ENCODE measurements around the gene CARD19. TPM values are rescaled to one million over a fixed set of nuclear protein-coding genes. Genes with fewer than 3 reads are reported as not detected.
A peak's percentile ranks its signal among the peaks of the same experiment; 100 is the strongest.

The CARD19 gene
- total and polyA plus RNA-seq, 7 experiments from 2014 or later: 43.0 to 90.0 (median 59.2) TPM

GRCh38 chr9:93124793-93125192 lies 28.8 kb downstream of the CARD19 start:
- Histone ChIP-seq H3K27ac (ENCODE audit: low read depth, low read length) (peak overlapping the region; percentile 48), H3K4me1 (ENCODE audit: control insufficient read depth in 2 of 2, insufficient read depth in 2 of 2, low read length in 2 of 2) (peaks cover 23 to 43% of the 10 kb centered on the region in 2 donors), H3K9me3 (ENCODE audit: control insufficient read depth in 2 of 3, low read length in 3 of 3) (no peaks in the 10 kb centered on the region), H3K36me3 (ENCODE audit: control insufficient read depth in 2 of 3, insufficient read depth in 3 of 3, low read length in 3 of 3) (peaks cover 0 to 41% (median 13%) of the 10 kb centered on the region in 3 experiments), H3K4me3 (ENCODE audit: low read length) (no peak overlapping the region), H3K27me3 (ENCODE audit: control insufficient read depth in 2 of 2, insufficient read depth in 2 of 2, low read length in 2 of 2) (no peaks in the 10 kb centered on the region)
- Mint-ChIP-seq H3K4me3 (peak overlapping the region in 2 of 10 donors; percentile 51 to 76), H3K36me3 (peaks cover 0 to 15% (median 0%) of the 10 kb centered on the region in 5 donors), H3K4me1 (peaks cover 37 to 60% (median 48%) of the 10 kb centered on the region in 7 donors), H3K27me3 (no peaks in the 10 kb centered on the region), H3K27ac (peak overlapping the region in 8 of 9 donors; percentile 32 to 92 (median 74)), H3K9me3 (no peaks in the 10 kb centered on the region)
- ATAC-seq (no peak), DNase-seq (peak in 1 of 9 donors; percentile 8)
- intact Hi-C loops (cut with micrococcal nuclease): no loop called here
- POLR2A ChIA-PET: interaction anchor here (1.5 to 2.9 kb wide), 2 partner anchors 9 to 19 kb away, joined by 7 to 11 read pairs; partner anchors contain the start of gene NINJ1
- CTCF ChIA-PET: interaction anchor here (0.6 to 1.0 kb wide), 3 partner anchors 9 to 33 kb away, joined by 3 read pairs; no protein-coding TSS in a partner anchor

- Histone ChIP-seq H3K9me3 (ENCODE audit: control insufficient read depth in 2 of 3, low read length in 3 of 3) (no peaks in the 10 kb centered on the region), H3K27ac (ENCODE audit: low read depth, low read length) (peak overlapping the region; percentile 48), H3K27me3 (ENCODE audit: control insufficient read depth in 2 of 2, insufficient read depth in 2 of 2, low read length in 2 of 2) (no peaks in the 10 kb centered on the region), H3K4me1 (ENCODE audit: control insufficient read depth in 2 of 2, insufficient read depth in 2 of 2, low read length in 2 of 2) (peaks cover 18 to 50% of the 10 kb centered on the region in 2 donors), H3K4me3 (ENCODE audit: low read length) (no peak overlapping the region), H3K36me3 (ENCODE audit: control insufficient read depth in 2 of 3, insufficient read depth in 3 of 3, low read length in 3 of 3) (peaks cover 0 to 41% (median 13%) of the 10 kb centered on the region in 3 experiments)
- Mint-ChIP-seq H3K36me3 (peaks cover 0 to 15% (median 0%) of the 10 kb centered on the region in 5 donors), H3K27me3 (no peaks in the 10 kb centered on the region), H3K27ac (peak overlapping the region; percentile 84 to 99 (median 92)), H3K4me3 (peak overlapping the region in 8 of 10 donors; percentile 53 to 87 (median 76)), H3K9me3 (no peaks in the 10 kb centered on the region), H3K4me1 (peaks cover 34 to 60% (median 45%) of the 10 kb centered on the region in 7 donors)
- intact Hi-C loops (cut with micrococcal nuclease): no loop called here
- DNase-seq: no peak
- no peak for ATAC-seq
- ChIA-PET CTCF (no interaction called here), POLR2A (interaction anchor here (0.7 to 2.9 kb wide), 7 partner anchors 8 to 39 kb away, joined by 3 to 11 read pairs (median 4); partner anchors contain the start of gene NINJ1)
Observed at GRCh38 chr9:93125331-93125894, 29.4 kb downstream of the CARD19 start.

- DNase-seq: peak in 5 of 9 donors; percentile 31 to 48 (median 37)
Observed at GRCh38 chr9:93126151-93126781, 30.2 kb downstream of the CARD19 start.

GRCh38 chr9:93126825-93127368 lies 30.9 kb downstream of the CARD19 start:
- Histone ChIP-seq H3K27ac (ENCODE audit: low read depth, low read length) (peak overlapping the region; percentile 48), H3K9me3 (ENCODE audit: control insufficient read depth in 2 of 3, low read length in 3 of 3) (no peaks in the 10 kb centered on the region), H3K4me1 (ENCODE audit: control insufficient read depth in 2 of 2, insufficient read depth in 2 of 2, low read length in 2 of 2) (peaks cover 23 to 64% of the 10 kb centered on the region in 2 donors), H3K27me3 (ENCODE audit: control insufficient read depth in 2 of 2, insufficient read depth in 2 of 2, low read length in 2 of 2) (no peaks in the 10 kb centered on the region), H3K36me3 (ENCODE audit: control insufficient read depth in 2 of 3, insufficient read depth in 3 of 3, low read length in 3 of 3) (peaks cover 0 to 30% (median 13%) of the 10 kb centered on the region in 3 experiments), H3K4me3 (ENCODE audit: low read length) (peak overlapping the region; percentile 30)
- intact Hi-C loops (cut with micrococcal nuclease): loop anchor here in 1 of 2 donors (2.0 kb wide), 1 partner anchor 18 kb away; no protein-coding TSS in a partner anchor
- H3K4me3 Mint-ChIP-seq: peak overlapping the region; percentile 21 to 86 (median 71)
- DNase-seq: peak in 1 of 9 donors; percentile 41
- H3K4me1 Mint-ChIP-seq: peaks cover 45 to 74% (median 56%) of the 10 kb centered on the region in 7 donors
- ChIA-PET CTCF (interaction anchor here (1.1 to 1.2 kb wide), 2 partner anchors 22 to 172 kb away, joined by 3 to 4 read pairs; no protein-coding TSS in a partner anchor), POLR2A (interaction anchor here (0.7 to 2.9 kb wide), 4 partner anchors 10 to 18 kb away, joined by 3 to 11 read pairs (median 6); no protein-coding TSS in a partner anchor)
- peak overlapping the region; percentile 41 to 93 (median 88) for H3K27ac Mint-ChIP-seq
- ATAC-seq: no peak
- H3K27me3 Mint-ChIP-seq: no peaks in the 10 kb centered on the region
- peaks cover 0 to 12% (median 0%) of the 10 kb centered on the region in 5 donors for H3K36me3 Mint-ChIP-seq
- H3K9me3 Mint-ChIP-seq: no peaks in the 10 kb centered on the region

More at GRCh38 chr9:93126151-93126781, 30.2 kb downstream of the CARD19 start:
- POLR2A ChIA-PET: interaction anchor here (0.7 to 2.9 kb wide), 8 partner anchors 8 to 40 kb away, joined by 3 to 11 read pairs (median 4); partner anchors contain the start of gene NINJ1
- Histone ChIP-seq H3K36me3 (ENCODE audit: control insufficient read depth in 2 of 3, insufficient read depth in 3 of 3, low read length in 3 of 3) (peaks cover 0 to 36% (median 13%) of the 10 kb centered on the region in 3 experiments), H3K9me3 (ENCODE audit: control insufficient read depth in 2 of 3, low read length in 3 of 3) (no peaks in the 10 kb centered on the region), H3K4me1 (ENCODE audit: control insufficient read depth in 2 of 2, insufficient read depth in 2 of 2, low read length in 2 of 2) (peaks cover 17 to 58% of the 10 kb centered on the region in 2 donors), H3K27me3 (ENCODE audit: control insufficient read depth in 2 of 2, insufficient read depth in 2 of 2, low read length in 2 of 2) (no peaks in the 10 kb centered on the region), H3K27ac (ENCODE audit: low read depth, low read length) (peak overlapping the region; percentile 48), H3K4me3 (ENCODE audit: low read length) (peak overlapping the region; percentile 30)
- peaks cover 0 to 15% (median 0%) of the 10 kb centered on the region in 5 donors for H3K36me3 Mint-ChIP-seq
- intact Hi-C loops (cut with micrococcal nuclease): loop anchor here in 1 of 2 donors (2.0 kb wide), 1 partner anchor 17 kb away; no protein-coding TSS in a partner anchor
- CTCF ChIA-PET: interaction anchor here (1.2 kb wide), 1 partner anchor 22 kb away, joined by 3 read pairs; no protein-coding TSS in a partner anchor
- H3K4me1 Mint-ChIP-seq: peaks cover 39 to 68% (median 50%) of the 10 kb centered on the region in 7 donors
- ATAC-seq: no peak
- H3K27ac Mint-ChIP-seq: peak overlapping the region; percentile 84 to 99 (median 92)
- H3K9me3 Mint-ChIP-seq: no peaks in the 10 kb centered on the region
- H3K27me3 Mint-ChIP-seq: no peaks in the 10 kb centered on the region
- peak overlapping the region; percentile 69 to 87 (median 76) for H3K4me3 Mint-ChIP-seq

GRCh38 chr9:93127395-93127911 lies 31.4 kb downstream of the CARD19 start:
- ChIA-PET POLR2A (interaction anchor here (0.7 to 2.9 kb wide), 3 partner anchors 10 to 16 kb away, joined by 3 to 11 read pairs (median 4); no protein-coding TSS in a partner anchor), CTCF (interaction anchor here (1.1 to 1.2 kb wide), 2 partner anchors 23 to 173 kb away, joined by 3 to 4 read pairs; no protein-coding TSS in a partner anchor)
- Mint-ChIP-seq H3K9me3 (no peaks in the 10 kb centered on the region), H3K27me3 (no peaks in the 10 kb centered on the region), H3K27ac (peak overlapping the region; percentile 41 to 93 (median 88)), H3K36me3 (peaks cover 0 to 12% (median 0%) of the 10 kb centered on the region in 5 donors), H3K4me1 (peaks cover 48 to 79% (median 61%) of the 10 kb centered on the region in 7 donors), H3K4me3 (peak overlapping the region in 9 of 10 donors; percentile 21 to 86 (median 69))
- no peak overlapping the region for H3K4me3 ChIP-seq (ENCODE audit: low read length)
- H3K9me3 ChIP-seq (ENCODE audit: control insufficient read depth in 2 of 3, low read length in 3 of 3): no peaks in the 10 kb centered on the region
- peaks cover 29 to 70% of the 10 kb centered on the region in 2 donors for H3K4me1 ChIP-seq (ENCODE audit: control insufficient read depth in 2 of 2, insufficient read depth in 2 of 2, low read length in 2 of 2)
- intact Hi-C loops (cut with micrococcal nuclease): loop anchor here in 1 of 2 donors (2.0 kb wide), 1 partner anchor 19 kb away; no protein-coding TSS in a partner anchor
- no peak for DNase-seq
- peak overlapping the region; percentile 48 for H3K27ac ChIP-seq (ENCODE audit: low read depth, low read length)
- H3K27me3 ChIP-seq (ENCODE audit: control insufficient read depth in 2 of 2, insufficient read depth in 2 of 2, low read length in 2 of 2): no peaks in the 10 kb centered on the region
- ATAC-seq: peak; percentile 12
- peaks cover 0 to 26% (median 13%) of the 10 kb centered on the region in 3 experiments for H3K36me3 ChIP-seq (ENCODE audit: control insufficient read depth in 2 of 3, insufficient read depth in 3 of 3, low read length in 3 of 3)

All from naive thymus-derived CD4-positive, alpha-beta T cell (primary cell).